Muscle of leg (tissue), 11 donors: ENCODE data around the gene PRKN. TPM values are rescaled to one million over a fixed set of nuclear protein-coding genes. Genes with fewer than 3 reads are reported as not detected.
"Not testable (repeated sequence)": the region's sequence is repeated elsewhere in the genome, so short reads cannot be mapped to it uniquely, and the experiment has no call there.

Experiments
- DNase-seq: peaks from one replicate; pipeline ENCODE4 v3.0.0; 2013
- H3K27ac ChIP-seq: one replicate; pipeline ENCODE4 v1.5.1; 2013; ENCODE audit warnings: mild to moderate bottlenecking, low read length, control low read depth
- H3K27me3 ChIP-seq: one replicate; pipeline ENCODE4 v1.6.1; 2013; ENCODE audit warnings: low read length; ENCODE audit not compliant: control insufficient read depth, insufficient read depth
- H3K36me3 ChIP-seq: one replicate; pipeline ENCODE4 v1.6.1; 2013; ENCODE audit warnings: low read length; ENCODE audit not compliant: control insufficient read depth, insufficient read depth
- H3K4me1 ChIP-seq: one replicate; pipeline ENCODE4 v1.6.1; 2013; ENCODE audit warnings: low read length; ENCODE audit not compliant: control insufficient read depth, insufficient read depth
- H3K4me3 ChIP-seq: one replicate; pipeline ENCODE4 v1.5.1; 2013; ENCODE audit warnings: low read length, control low read depth
- H3K9me3 ChIP-seq: replicated peaks from 2 replicates; pipeline ENCODE4 v1.6.1; 2013; ENCODE audit warnings: low read depth, low read length; ENCODE audit not compliant: control insufficient read depth
- WGBS: methylation state at CpG from one replicate; pipeline ENCODE4 v1.1.5; 2013; ENCODE audit warnings: missing lambda C conversion rate; ENCODE audit not compliant: insufficient coverage; 5-methylcytosine and 5-hydroxymethylcytosine counted together
- polyA plus RNA-seq, 8 donors: library from polyadenylated mRNA; unstranded; fragments of 120-200 nt; gene quantifications; one replicate each; pipeline versions ENCODE4 v1.2.1 to v1.2.3, GENCODE V29; 2013; ENCODE audit warnings: inconsistent platforms in 1 of 8, low replicate concordance in 1 of 8; ENCODE audit not compliant: insufficient read length in 8 of 8, insufficient read depth in 1 of 8
- total RNA-seq: library from RNA; stranded (reverse); fragments of 120-200 nt; gene quantifications from one replicate; pipeline ENCODE4 v1.2.4, GENCODE V29; 2013

The PRKN gene
- total and polyA plus RNA-seq, 9 donors: 2.5 to 4.7 (median 3.9) TPM

DNA sequence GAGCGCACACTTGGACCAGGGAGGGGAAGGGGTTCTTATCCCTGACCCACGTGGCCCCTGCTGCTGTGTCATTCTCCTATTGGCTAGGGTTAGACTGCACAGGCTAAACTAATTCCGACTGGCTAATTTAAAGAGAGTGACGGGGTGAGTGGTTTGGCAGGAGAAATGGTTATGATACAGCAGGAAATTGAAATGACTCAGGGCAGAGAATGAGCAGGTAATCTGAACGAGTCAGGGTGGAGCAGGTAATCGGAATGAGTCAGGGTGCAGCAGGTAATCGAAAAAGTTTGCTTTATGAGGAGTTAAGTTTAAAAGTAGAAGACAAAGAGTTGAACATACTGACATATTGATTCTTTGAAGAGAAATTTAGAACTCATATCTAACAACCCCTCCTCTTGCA lies 1417.8 kb downstream of the PRKN start:
- H3K36me3 ChIP-seq, H3K9me3 ChIP-seq, H3K27me3 ChIP-seq, H3K4me1 ChIP-seq, H3K27ac ChIP-seq, DNase-seq, H3K4me3 ChIP-seq: not testable (repeated sequence)
- 76% methylated on average over 4 of the region's 7 CpGs for WGBS

- no peaks in the 10 kb centered on the region for H3K9me3 ChIP-seq
- H3K27ac ChIP-seq: no peak overlapping the region
- H3K4me1 ChIP-seq: no peaks in the 10 kb centered on the region
- WGBS: 79% methylated on average over 8 of the region's 10 CpGs
- no peaks in the 10 kb centered on the region for H3K36me3 ChIP-seq
- H3K27me3 ChIP-seq: no peaks in the 10 kb centered on the region
- H3K4me3 ChIP-seq: no peak overlapping the region
- no peak for DNase-seq
Observed at GRCh38 chr6:161308075-161308655, 1419.4 kb downstream of the PRKN start.

DNA sequence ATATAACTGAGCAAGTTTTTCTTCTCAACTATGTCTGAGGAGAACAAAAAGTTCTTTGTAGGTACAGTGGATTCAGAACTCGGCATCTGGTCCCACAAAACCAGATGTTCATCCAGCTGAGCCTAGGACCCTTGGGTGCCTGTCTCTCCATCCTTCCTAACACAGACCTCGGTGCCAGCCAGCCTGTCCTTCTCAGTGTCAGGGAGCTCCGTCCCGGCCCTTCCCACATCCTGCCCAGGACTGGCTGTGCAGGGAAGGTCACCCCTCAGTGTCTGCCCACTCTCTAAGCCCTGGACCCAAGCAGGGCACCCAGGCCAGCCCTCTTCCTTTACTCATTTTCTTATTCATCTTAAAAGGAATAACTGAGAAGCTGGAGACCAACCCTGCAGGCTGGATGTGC lies 1421.7 kb downstream of the PRKN start:
- no peaks in the 10 kb centered on the region for H3K36me3 ChIP-seq
- DNase-seq: no peak
- H3K4me3 ChIP-seq: no peak overlapping the region
- no peaks in the 10 kb centered on the region for H3K9me3 ChIP-seq
- 70% methylated on average over 4 of the region's 4 CpGs for WGBS
- H3K4me1 ChIP-seq: no peaks in the 10 kb centered on the region
- H3K27me3 ChIP-seq: no peaks in the 10 kb centered on the region
- no peak overlapping the region for H3K27ac ChIP-seq

DNA sequence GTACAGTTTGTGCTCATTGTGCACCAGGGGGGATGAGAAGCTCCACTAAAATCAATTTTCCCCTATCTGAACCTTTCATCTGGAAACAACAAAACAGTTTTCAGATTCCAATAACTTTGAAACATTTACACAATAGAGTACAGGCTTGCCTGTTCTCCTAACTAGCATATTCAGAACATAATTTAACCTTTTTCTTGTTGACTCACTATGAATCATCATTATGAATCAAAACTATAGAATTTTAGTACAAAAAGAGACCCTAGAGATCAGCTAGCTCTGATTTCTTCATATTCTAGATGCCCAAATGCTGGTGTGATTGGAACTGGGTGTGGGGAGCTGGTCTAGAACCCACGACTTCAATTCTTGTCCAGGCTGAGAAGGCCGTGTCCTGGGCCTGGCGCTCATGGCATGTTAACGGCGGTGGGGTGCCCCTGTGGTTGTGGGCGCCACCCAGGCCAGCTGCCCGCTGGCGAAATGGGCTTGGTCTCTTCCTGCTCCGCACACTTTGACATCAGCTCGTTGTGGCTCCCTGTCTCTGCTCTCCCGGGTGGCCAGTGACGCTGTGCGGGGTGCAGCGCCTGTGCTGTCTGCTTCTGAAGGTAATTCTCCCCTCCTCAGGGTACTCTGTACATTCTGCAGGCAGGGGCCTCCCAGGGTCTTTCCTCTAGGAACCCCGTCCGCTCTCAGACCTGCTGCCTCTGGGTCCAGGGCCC lies 1423.8 kb downstream of the PRKN start:
- Histone ChIP-seq H3K9me3 (no peaks in the 10 kb centered on the region), H3K27me3 (no peaks in the 10 kb centered on the region), H3K4me3 (no peak overlapping the region), H3K4me1 (no peaks in the 10 kb centered on the region), H3K36me3 (no peaks in the 10 kb centered on the region), H3K27ac (no peak overlapping the region)
- no peak for DNase-seq
- 88% methylated on average over 16 of the region's 16 CpGs for WGBS

DNA sequence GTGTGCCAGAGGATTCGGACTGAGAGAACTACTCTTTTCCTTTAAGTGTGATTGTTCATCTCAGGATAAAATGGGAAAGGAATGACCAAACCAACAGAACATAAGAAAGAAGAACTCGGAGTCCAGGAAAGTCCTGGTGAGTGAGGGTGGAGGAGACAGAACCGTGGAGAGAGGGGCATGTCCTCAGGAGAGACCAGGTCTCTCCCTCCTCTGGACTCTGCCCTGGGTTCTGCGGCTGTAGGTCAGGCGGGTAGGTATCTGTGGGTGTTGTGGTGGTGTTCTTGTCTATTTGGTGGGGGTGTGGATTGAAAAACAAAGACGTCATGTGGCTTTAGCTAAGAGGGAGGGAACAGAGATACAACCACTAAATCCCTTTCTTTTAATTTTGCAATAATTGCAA lies 1424.6 kb downstream of the PRKN start:
- DNase-seq: no peak
- WGBS: 89% methylated on average over 1 of the region's 6 CpGs
- no peaks in the 10 kb centered on the region for H3K36me3 ChIP-seq

DNA sequence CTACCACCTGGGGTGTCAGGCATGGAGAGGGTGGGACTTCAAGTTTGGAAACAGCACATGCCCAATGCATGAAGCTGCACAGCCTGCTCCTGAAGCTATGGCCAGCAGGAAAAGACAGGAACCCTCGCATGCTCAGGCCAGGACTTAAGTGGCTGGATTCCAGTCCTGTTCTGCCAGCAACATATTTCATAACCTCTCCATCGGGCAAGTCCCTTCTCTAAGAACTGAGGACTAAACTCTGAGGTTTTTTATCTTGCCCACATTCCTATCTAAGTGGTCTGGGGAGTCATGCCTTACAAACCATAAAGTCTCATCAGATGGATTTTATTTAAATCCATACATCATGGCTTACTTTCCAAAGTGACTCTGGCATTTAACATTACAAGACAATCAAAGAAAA lies 1426.2 kb downstream of the PRKN start:
- no peaks in the 10 kb centered on the region for H3K36me3 ChIP-seq
- WGBS: no CpG with 5 or more reads among the region's 2 CpGs
- H3K27ac ChIP-seq: no peak overlapping the region
- H3K27me3 ChIP-seq: no peaks in the 10 kb centered on the region
- no peak for DNase-seq
- no peaks in the 10 kb centered on the region for H3K9me3 ChIP-seq
- no peaks in the 10 kb centered on the region for H3K4me1 ChIP-seq
- no peak overlapping the region for H3K4me3 ChIP-seq

More for the DNA sequence above, 1424.6 kb downstream of the PRKN start:
- H3K9me3 ChIP-seq: no peaks in the 10 kb centered on the region
- H3K27ac ChIP-seq: no peak overlapping the region
- H3K27me3 ChIP-seq: no peaks in the 10 kb centered on the region
- H3K4me1 ChIP-seq: no peaks in the 10 kb centered on the region
- H3K4me3 ChIP-seq: no peak overlapping the region

DNA sequence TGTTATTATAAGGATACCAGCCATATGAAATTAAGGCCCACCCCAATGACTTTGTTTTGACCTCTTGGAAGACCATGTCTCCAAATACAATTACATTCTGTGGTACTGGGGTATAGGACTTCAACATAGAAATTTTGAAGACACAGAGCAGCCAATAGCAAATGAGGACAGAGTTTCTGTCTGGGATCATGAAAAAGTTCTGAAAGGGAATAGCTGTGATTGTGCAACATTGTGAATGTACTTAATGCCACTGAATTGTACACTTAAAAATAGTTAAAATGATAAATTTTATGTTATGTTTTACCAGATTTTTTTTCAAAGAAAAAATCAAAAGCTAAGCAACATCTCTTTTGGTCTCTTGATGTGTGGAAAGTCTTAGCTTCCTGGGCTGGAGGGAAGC lies 1426.7 kb downstream of the PRKN start:
- Histone ChIP-seq H3K27me3 (no peaks in the 10 kb centered on the region), H3K4me3 (no peak overlapping the region), H3K27ac (no peak overlapping the region), H3K36me3 (no peaks in the 10 kb centered on the region), H3K4me1 (no peaks in the 10 kb centered on the region), H3K9me3 (no peaks in the 10 kb centered on the region)
- DNase-seq: no peak

- WGBS: 86% methylated on average over 2 of the region's 4 CpGs
- H3K4me1 ChIP-seq: no peaks in the 10 kb centered on the region
- H3K27ac ChIP-seq: no peak overlapping the region
- DNase-seq: no peak
- H3K36me3 ChIP-seq: no peaks in the 10 kb centered on the region
- no peaks in the 10 kb centered on the region for H3K27me3 ChIP-seq
- no peaks in the 10 kb centered on the region for H3K9me3 ChIP-seq
- no peak overlapping the region for H3K4me3 ChIP-seq
Observed at GRCh38 chr6:161299726-161300125, 1427.8 kb downstream of the PRKN start.

Other genes with a start within 250 kb of the PRKN start
- 1.8 TPM for gene PACRG, start 208 bp upstream of the PRKN start, total RNA-seq
- 1 to 10 TPM; 1.2 to 2.7 (median 2.1) TPM for gene PACRG, start 208 bp upstream of the PRKN start, polyA plus RNA-seq